ENCODE results near the gene PDXK. TPM values are rescaled to one million over a fixed set of nuclear protein-coding genes. Genes with fewer than 3 reads are reported as not detected.

The PDXK gene
- total and polyA plus RNA-seq, 2 donors (not counting 3 experiments of a cell fraction or from before 2014, with no cell fraction given), result 44.2 to 59.1 TPM

GRCh38 chr21:43764576-43765495 is 45.9 kb downstream of the PDXK start:
- H3K4me1 ChIP-seq (ENCODE audit: control insufficient read depth, extremely low read depth, insufficient read depth, low read length), result peaks cover 5% of the 10 kb centered on the region
- BruUV-seq (replicated peaks), result no TSS peak
- intact Hi-C loops (cut with micrococcal nuclease) (no loop called here), dilution Hi-C loops (cut with MboI; ENCODE audit: extremely low pct_ligation_motif_present, low sequenced_read_pairs) (no loop called here)
- H3K27ac ChIP-seq (ENCODE audit: insufficient read depth, low read depth, low read length), result no peak overlapping the region
- CTCF ChIA-PET, result no interaction called here
- no peak overlapping the region for H3K4me2 ChIP-seq (ENCODE audit: insufficient read depth, low read length)
- DNase-seq (ENCODE audit: low read depth, low spot score), result no peak
- H3K4me3 ChIP-seq (replicated peaks in 1 of 3; ENCODE audit: insufficient read depth in 1 of 3, low read depth in 1 of 3, low read length in 3 of 3), result no peak overlapping the region
- POLR2A ChIA-PET, result interaction anchor here (0.5 kb wide), 1 partner anchor 196 kb away, joined by 4 read pairs; no protein-coding TSS in a partner anchor
- FAIRE-seq, result no peak
- H3K9ac ChIP-seq (replicated peaks; ENCODE audit: extremely low read depth, insufficient read depth, low read length), result no peak overlapping the region
- no peaks in the 10 kb centered on the region for H3K27me3 ChIP-seq (ENCODE audit: control insufficient read depth in 2 of 2, insufficient read depth in 2 of 2, low read length in 2 of 2)
- no peak overlapping the region for H2AFZ ChIP-seq (ENCODE audit: low read depth, low read length)
- H3K9me3 ChIP-seq (replicated peaks; ENCODE audit: control insufficient read depth, insufficient read depth, low read length), result no peaks in the 10 kb centered on the region
- H3K36me3 ChIP-seq (ENCODE audit: control insufficient read depth in 2 of 2, extremely low read depth in 1 of 2, insufficient read depth in 2 of 2, low read length in 2 of 2), result no peaks in the 10 kb centered on the region
- no peaks in the 10 kb centered on the region for H3K79me2 ChIP-seq (ENCODE audit: control insufficient read depth, insufficient read depth, low read length)
- H4K20me1 ChIP-seq (replicated peaks; ENCODE audit: control insufficient read depth, extremely low read depth, insufficient read depth, low read length), result no peaks in the 10 kb centered on the region
- H3K9me1 ChIP-seq (replicated peaks; ENCODE audit: control insufficient read depth, extremely low read depth, insufficient read depth, low read length), result no peaks in the 10 kb centered on the region
- TF ChIP-seq JUN (IDR thresholded peaks at IDR 0.05; ENCODE audit: borderline replicate concordance, insufficient read depth, insufficient read length, low read depth) (no peak), POLR2AphosphoS5 (IDR thresholded peaks at IDR 0.05; ENCODE audit: insufficient read depth, low read depth, low read length) (no peak), CTCF (IDR thresholded peaks at IDR 0.05; ENCODE audit: extremely low read depth in 1 of 2, insufficient read depth in 1 of 2, low read depth in 1 of 2, low read length in 2 of 2) (no peak), MYC (IDR thresholded peaks at IDR 0.05; ENCODE audit: low read depth, low read length) (no peak), MAX (IDR thresholded peaks at IDR 0.05; ENCODE audit: insufficient read depth, insufficient read length) (no peak), EZH2 (IDR thresholded peaks at IDR 0.05; ENCODE audit: borderline replicate concordance, low read depth, low read length, severe bottlenecking) (no peak), POLR2A (IDR thresholded peaks at IDR 0.05; ENCODE audit: low read depth, low read length) (no peak), GATA2 (IDR thresholded peaks at IDR 0.05; ENCODE audit: insufficient read depth, insufficient read length, low read depth, low read length) (no peak)

Data from endothelial cell of umbilical vein (primary cell).